AG09309 (cell line): ENCODE data around the gene DLG3.
"Not testable (repeated sequence)": the region's sequence is repeated elsewhere in the genome, so short reads cannot be mapped to it uniquely, and the experiment has no call there.

Source experiments
- DNase-seq: peaks from one replicate; pipeline ENCODE4 v3.0.0-alpha.2; 2010; ENCODE audit warnings: low read depth
- H3K4me3 ChIP-seq: 2 replicates; pipeline ENCODE4 v1.5.1; 2011; ENCODE audit warnings: mild to moderate bottlenecking, low read depth, low read length, moderate library complexity; ENCODE audit not compliant: control insufficient read depth
- CTCF ChIP-seq: IDR thresholded peaks from 2 replicates; pipeline ENCODE4 v1.5.1; 2011; ENCODE audit warnings: mild to moderate bottlenecking, low read depth, low read length, inconsistent platforms; ENCODE audit not compliant: insufficient read depth, control insufficient read depth; ENCODE audit errors: missing control alignments

DLG3 gene

GRCh38 chrX:70444326-70444945 lies at the start of gene DLG3:
DLG3 (plus strand) TSS chrX:70444835; CDS start chrX:70445202, 367 bp downstream.
- no peak within 1 kb of the TSS for H3K4me3 ChIP-seq
- no peak for DNase-seq
- no peak for TF ChIP-seq CTCF

GRCh38 chrX:70398899-70399298 lies 45.7 kb upstream of the DLG3 start:
- no peak for DNase-seq
- TF ChIP-seq CTCF: no peak

GRCh38 chrX:70400181-70400580 lies 44.5 kb upstream of the DLG3 start:
- DNase-seq, H3K4me3 ChIP-seq: not testable (repeated sequence)

More at GRCh38 chrX:70398899-70399298, 45.7 kb upstream of the DLG3 start:
- no peak overlapping the region for H3K4me3 ChIP-seq

- no peak for TF ChIP-seq CTCF
- DNase-seq: no peak
- H3K4me3 ChIP-seq: no peak overlapping the region
These were observed 41.9 kb upstream of the DLG3 start for GRCh38 chrX:70402721-70403120.

- DNase-seq: no peak
- no peak for TF ChIP-seq CTCF
- H3K4me3 ChIP-seq: no peak overlapping the region
These were observed 39.6 kb upstream of the DLG3 start for GRCh38 chrX:70405003-70405402.

- no peak for DNase-seq
- TF ChIP-seq CTCF: no peak
- no peak overlapping the region for H3K4me3 ChIP-seq
These were observed 33.7 kb upstream of the DLG3 start for GRCh38 chrX:70410921-70411320.

- H3K4me3 ChIP-seq: no peak overlapping the region
- no peak for DNase-seq
- no peak for TF ChIP-seq CTCF
These were observed 33.2 kb upstream of the DLG3 start for GRCh38 chrX:70411475-70411874.
